HEK293T (cell line): ENCODE data around the gene NPBWR2.

Source experiments
- ARNT ChIP-seq: fragments of 450-650 bp; IDR thresholded peaks from 2 replicates; pipeline ENCODE4 v1.6.1; 2017; ENCODE audit warnings: mild to moderate bottlenecking
- CTBP1 ChIP-seq: fragments of 450-650 bp; IDR thresholded peaks from 2 replicates; pipeline ENCODE4 v1.6.1; 2016; ENCODE audit warnings: borderline replicate concordance
- ELF4 ChIP-seq: fragments of 450-650 bp; IDR thresholded peaks from 2 replicates; pipeline ENCODE4 v1.6.1; 2017; ENCODE audit warnings: antibody characterized with exemption
- FOXA1 ChIP-seq: fragments of 450-650 bp; IDR thresholded peaks from 2 replicates; pipeline ENCODE4 v1.6.1; 2016; ENCODE audit warnings: mild to moderate bottlenecking
- FOXK2 ChIP-seq: fragments of 450-650 bp; IDR thresholded peaks from 2 replicates; pipeline ENCODE4 v1.6.1; 2016; ENCODE audit warnings: mild to moderate bottlenecking
- FOXM1 ChIP-seq: fragments of 450-650 bp; IDR thresholded peaks from 2 replicates; pipeline ENCODE4 v1.6.1; 2017; ENCODE audit warnings: mild to moderate bottlenecking, borderline replicate concordance
- HDGF ChIP-seq: fragments of 450-650 bp; IDR thresholded peaks from 2 replicates; pipeline ENCODE4 v1.6.1; 2017; ENCODE audit warnings: antibody characterized with exemption, borderline replicate concordance
- LEF1 ChIP-seq: fragments of 450-650 bp; IDR thresholded peaks from 2 replicates; pipeline ENCODE4 v1.6.1; 2017; ENCODE audit warnings: mild to moderate bottlenecking, borderline replicate concordance
- NFRKB ChIP-seq: fragments of 450-650 bp; IDR thresholded peaks from 2 replicates; pipeline ENCODE4 v1.6.1; 2016; ENCODE audit warnings: mild to moderate bottlenecking, moderate library complexity
- SP1 ChIP-seq: fragments of 450-650 bp; IDR thresholded peaks from 2 replicates; pipeline ENCODE4 v1.6.1; 2017
- SUZ12 ChIP-seq: fragments of 450-650 bp; IDR thresholded peaks from 2 replicates; pipeline ENCODE4 v1.6.1; 2016; ENCODE audit warnings: mild to moderate bottlenecking
- TARDBP ChIP-seq: fragments of 450-650 bp; IDR thresholded peaks from 2 replicates; pipeline ENCODE4 v1.6.1; 2016
- TF ChIP-seq, protein P1 (sequence below): fragments of 450-650 bp; IDR thresholded peaks from 2 replicates; pipeline ENCODE4 v1.6.1; 2016

DNA sequence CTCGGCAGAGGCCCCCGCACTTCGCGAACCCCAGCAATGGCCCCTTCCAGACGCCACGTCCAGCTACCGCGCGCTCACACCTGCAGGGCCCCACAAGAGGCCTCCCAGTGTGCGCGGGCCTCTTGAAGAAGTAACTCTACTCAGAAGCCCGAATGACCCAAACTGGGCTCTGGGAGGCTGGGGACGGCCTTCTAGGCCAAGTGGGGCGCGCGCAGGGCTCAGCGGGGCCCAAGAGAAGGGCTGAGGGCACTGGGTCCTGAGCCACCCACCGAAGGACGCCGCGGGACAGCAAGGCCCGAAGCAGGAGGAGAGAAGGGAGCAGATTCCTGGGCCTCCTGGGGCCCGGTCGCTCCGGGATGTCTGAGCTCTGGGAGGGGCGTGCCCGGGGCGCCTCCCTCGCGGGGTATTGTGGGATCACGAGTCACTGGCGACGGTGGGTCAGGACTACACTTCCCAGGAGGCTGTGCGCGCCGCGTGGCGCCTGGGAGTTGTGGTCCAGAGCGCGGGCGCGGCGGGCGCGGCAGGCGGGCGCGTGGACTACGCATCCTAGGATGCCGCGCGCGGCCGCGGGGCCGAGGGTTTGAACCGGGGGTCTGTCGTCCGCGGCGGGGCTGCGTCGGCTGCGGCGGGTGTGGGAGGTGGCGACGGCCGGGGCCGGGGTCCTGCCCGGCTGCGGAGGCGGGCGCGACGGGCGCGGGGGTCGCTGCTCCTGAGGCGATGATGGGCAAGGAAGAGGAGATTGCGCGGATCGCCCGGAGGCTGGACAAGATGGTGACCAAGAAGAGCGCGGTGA lies 44.6 kb downstream of the NPBWR2 start, which contains the start of gene TCEA2:
- TF ChIP-seq FOXK2 (no peak), NFRKB (no peak), ELF4 (peak; percentile 73; the same call in 1 of the 2 replicates), ARNT (no peak), CTBP1 (no peak), FOXM1 (no peak), SP1 (no peak), TARDBP (no peak), SUZ12 (no peak), FOXA1 (no peak), HDGF (no peak; the same call in 1 of the 2 replicates), LEF1 (no peak)
- TF ChIP-seq, protein P1, sequence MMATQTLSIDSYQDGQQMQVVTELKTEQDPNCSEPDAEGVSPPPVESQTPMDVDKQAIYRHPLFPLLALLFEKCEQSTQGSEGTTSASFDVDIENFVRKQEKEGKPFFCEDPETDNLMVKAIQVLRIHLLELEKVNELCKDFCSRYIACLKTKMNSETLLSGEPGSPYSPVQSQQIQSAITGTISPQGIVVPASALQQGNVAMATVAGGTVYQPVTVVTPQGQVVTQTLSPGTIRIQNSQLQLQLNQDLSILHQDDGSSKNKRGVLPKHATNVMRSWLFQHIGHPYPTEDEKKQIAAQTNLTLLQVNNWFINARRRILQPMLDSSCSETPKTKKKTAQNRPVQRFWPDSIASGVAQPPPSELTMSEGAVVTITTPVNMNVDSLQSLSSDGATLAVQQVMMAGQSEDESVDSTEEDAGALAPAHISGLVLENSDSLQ = no peak
